Activated T-helper 1 cell treated with anti-CD3 and anti-CD28 coated beads, Interleukin-2, amount 50 U/mL, for 16 hours (primary cell): ENCODE results near the gene NF2.

Source experiments
- DNase-seq, 2 donors: peaks; one replicate each; pipeline ENCODE4 v3.0.0-alpha.2; 2020; ENCODE audit warnings: low read depth in 1 of 2, low spot score in 1 of 2

The NF2 gene

GRCh38 chr22:29740216-29740615 is 136.8 kb downstream of the NF2 start:
- DNase-seq = no peak

GRCh38 chr22:29741926-29742325 is 138.5 kb downstream of the NF2 start:
- no peak for DNase-seq

DNA sequence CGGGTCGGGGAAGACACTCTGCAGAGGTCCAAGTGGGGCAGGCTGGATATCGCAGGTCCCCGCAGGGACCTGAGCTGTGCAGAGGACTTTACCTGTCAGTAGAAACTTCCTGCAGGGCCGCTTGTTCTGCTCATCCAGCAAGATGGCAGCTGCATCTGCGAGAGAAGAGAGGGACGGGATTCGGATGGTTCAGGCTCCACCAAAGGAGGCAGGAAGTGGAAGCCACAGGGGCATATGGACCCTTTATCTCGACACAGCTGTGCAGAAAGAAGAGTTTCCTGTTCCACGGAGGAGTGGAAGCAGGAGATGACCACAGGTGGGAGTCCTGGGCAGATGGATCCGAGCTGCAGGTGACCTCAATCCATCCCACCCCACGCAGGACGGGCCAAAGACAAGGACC is 138.9 kb downstream of the NF2 start:
- no peak for DNase-seq

- DNase-seq = no peak
Observed at GRCh38 chr22:29744902-29745301, 141.5 kb downstream of the NF2 start.

- no peak for DNase-seq
Observed at GRCh38 chr22:29747832-29748231, 144.4 kb downstream of the NF2 start.
